ENCODE data around the gene STPG4. TPM values are rescaled to one million over a fixed set of nuclear protein-coding genes. Genes with fewer than 3 reads are reported as not detected.

Gene STPG4
- total and polyA plus RNA-seq, 7 donors, result 0.12 to 1.1 (median 0.63) TPM; not detected in 3

DNA sequence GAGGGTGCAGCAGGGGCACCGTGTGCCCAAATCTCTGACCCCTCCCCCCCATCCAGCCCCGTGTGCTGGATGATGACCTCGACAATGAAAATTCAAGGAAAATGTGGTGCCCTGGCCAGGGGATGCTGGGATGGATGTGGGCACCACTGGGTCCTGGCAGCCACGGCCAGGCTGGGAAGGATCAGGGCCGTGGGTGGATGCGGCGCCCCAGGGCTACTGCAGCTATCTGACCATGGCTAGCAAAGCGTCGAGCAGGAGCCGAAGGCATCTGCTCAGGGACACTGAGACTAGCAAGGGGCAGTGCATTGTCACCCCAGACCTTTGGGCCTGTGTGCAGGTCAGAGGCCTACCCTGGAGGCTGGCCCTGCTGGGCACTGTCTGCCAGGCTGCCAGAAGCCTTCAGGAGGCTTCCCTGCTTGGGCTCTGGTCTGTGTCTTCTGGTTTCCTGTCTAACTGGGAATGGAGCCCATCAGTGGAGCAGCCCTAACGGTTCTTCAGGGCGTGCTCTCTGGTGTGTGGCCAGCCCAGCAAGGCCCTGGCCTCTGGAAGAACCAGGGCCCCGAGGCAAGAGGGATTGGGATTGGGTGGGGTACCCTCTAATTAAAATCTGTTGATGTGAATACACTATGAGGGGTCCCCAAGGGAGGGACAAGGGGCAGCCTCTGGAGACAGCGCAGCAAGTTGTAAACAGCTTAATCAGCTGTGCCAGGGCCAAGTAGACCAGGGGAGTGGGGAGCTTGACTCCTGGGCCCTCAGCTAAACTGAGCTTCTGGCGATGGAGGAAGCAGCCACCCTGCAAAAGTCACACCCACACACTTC is 98.0 kb downstream of the STPG4 start:
- intact Hi-C loops (cut with DNase I), result loop anchor here (5.0 kb wide), 1 partner anchor 110 kb away; no protein-coding TSS in a partner anchor
- DNase-seq, result peak; percentile 86
- peaks cover 0 to 72% (median 59%) of the 10 kb centered on the region in 4 donors for H3K4me1 ChIP-seq
- peak in 1 of 4 donors; percentile 26 for TF ChIP-seq EP300 (IDR thresholded peaks at IDR 0.05)
- TF ChIP-seq POLR2A (IDR thresholded peaks at IDR 0.05), result no peak
- TF ChIP-seq POLR2AphosphoS5 (IDR thresholded peaks at IDR 0.05), result peak; percentile 13 to 78 (median 58)
- TF ChIP-seq, protein P1, sequence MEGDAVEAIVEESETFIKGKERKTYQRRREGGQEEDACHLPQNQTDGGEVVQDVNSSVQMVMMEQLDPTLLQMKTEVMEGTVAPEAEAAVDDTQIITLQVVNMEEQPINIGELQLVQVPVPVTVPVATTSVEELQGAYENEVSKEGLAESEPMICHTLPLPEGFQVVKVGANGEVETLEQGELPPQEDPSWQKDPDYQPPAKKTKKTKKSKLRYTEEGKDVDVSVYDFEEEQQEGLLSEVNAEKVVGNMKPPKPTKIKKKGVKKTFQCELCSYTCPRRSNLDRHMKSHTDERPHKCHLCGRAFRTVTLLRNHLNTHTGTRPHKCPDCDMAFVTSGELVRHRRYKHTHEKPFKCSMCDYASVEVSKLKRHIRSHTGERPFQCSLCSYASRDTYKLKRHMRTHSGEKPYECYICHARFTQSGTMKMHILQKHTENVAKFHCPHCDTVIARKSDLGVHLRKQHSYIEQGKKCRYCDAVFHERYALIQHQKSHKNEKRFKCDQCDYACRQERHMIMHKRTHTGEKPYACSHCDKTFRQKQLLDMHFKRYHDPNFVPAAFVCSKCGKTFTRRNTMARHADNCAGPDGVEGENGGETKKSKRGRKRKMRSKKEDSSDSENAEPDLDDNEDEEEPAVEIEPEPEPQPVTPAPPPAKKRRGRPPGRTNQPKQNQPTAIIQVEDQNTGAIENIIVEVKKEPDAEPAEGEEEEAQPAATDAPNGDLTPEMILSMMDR (IDR thresholded peaks at IDR 0.05), result no peak
- H3K4me3 ChIP-seq, result no peak overlapping the region
- H3K36me3 ChIP-seq, result peaks cover 0 to 16% (median 3%) of the 10 kb centered on the region in 4 donors
- H3K27me3 ChIP-seq, result no peaks in the 10 kb centered on the region
- no peaks in the 10 kb centered on the region for H3K9me3 ChIP-seq
- H3K27ac ChIP-seq, result peak overlapping the region; percentile 83 to 89 (median 84)
- 67 to 78% methylated on average over 15 of the region's 15 CpGs for WGBS, 2 donors

DNA sequence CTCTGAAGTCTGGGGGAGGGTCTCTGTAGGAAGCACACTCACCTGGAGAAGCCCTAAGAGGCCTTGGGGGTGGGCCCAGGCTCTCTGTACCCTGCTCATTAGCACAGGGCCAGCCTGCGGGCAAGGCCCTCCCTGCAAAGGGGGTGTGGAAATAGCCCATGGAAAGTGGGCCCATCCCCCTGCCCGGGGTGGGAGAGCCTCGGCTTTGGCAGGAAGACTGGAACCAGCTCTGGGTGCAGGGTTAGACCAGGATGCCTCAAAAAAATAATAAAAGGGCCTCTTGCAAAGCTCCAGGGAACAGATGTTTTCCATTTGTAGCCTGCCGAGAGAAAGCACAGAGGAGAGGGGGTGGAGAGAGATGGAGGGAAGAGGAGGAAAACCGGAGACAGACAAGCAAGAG is 98.7 kb downstream of the STPG4 start:
- no peaks in the 10 kb centered on the region for H3K27me3 ChIP-seq
- 66 to 87% methylated on average over 5 of the region's 5 CpGs for WGBS, 2 donors
- peaks cover 0 to 21% (median 8%) of the 10 kb centered on the region in 4 donors for H3K36me3 ChIP-seq
- H3K4me3 ChIP-seq, result no peak overlapping the region
- H3K27ac ChIP-seq, result peak overlapping the region; percentile 83 to 89 (median 84)
- intact Hi-C loops (cut with DNase I), result loop anchor here (5.0 kb wide), 1 partner anchor 111 kb away; no protein-coding TSS in a partner anchor
- TF ChIP-seq POLR2AphosphoS5 (IDR thresholded peaks at IDR 0.05), result peak in 2 of 4 donors; percentile 39 to 41
- no peak for TF ChIP-seq EP300 (IDR thresholded peaks at IDR 0.05)
- TF ChIP-seq, protein P1 (IDR thresholded peaks at IDR 0.05), result no peak
- no peak for TF ChIP-seq POLR2A (IDR thresholded peaks at IDR 0.05)
- H3K9me3 ChIP-seq, result no peaks in the 10 kb centered on the region
- H3K4me1 ChIP-seq, result peaks cover 0 to 69% (median 59%) of the 10 kb centered on the region in 4 donors
- DNase-seq, result no peak

DNA sequence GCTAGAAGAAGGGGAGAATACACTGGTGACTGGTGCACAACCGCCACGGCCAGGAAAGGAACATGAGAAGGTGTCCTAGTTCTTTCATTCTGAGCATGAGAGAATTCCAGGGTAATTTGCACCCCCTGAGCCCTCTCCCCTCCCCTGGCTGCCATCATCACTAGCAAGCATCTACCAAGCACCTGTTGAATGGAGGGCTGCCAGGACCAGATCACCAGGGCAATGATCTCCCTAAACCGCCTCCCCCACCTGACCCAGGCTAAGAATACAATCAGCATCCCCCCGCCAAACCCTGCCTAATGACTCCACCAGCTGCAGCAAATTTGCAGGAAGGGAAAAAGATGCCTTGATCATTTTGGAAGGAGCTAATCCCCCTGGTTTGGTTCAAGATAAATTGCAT is 100.2 kb downstream of the STPG4 start:
- intact Hi-C loops (cut with DNase I), result loop anchor here (5.0 kb wide), 1 partner anchor 112 kb away; no protein-coding TSS in a partner anchor
- 96 to 98% methylated on average over 4 of the region's 4 CpGs for WGBS, 2 donors
- peaks cover 0 to 76% (median 69%) of the 10 kb centered on the region in 4 donors for H3K4me1 ChIP-seq

GRCh38 chr2:47054036-47054555 is 101.0 kb downstream of the STPG4 start:
- Histone ChIP-seq H3K4me1 (peaks cover 0 to 71% (median 65%) of the 10 kb centered on the region in 4 donors), H3K27ac (peak overlapping the region in 3 of 4 donors; percentile 53 to 89 (median 83)), H3K9me3 (no peaks in the 10 kb centered on the region), H3K36me3 (peaks cover 0 to 20% (median 11%) of the 10 kb centered on the region in 4 donors), H3K4me3 (no peak overlapping the region), H3K27me3 (no peaks in the 10 kb centered on the region)
- DNase-seq, result no peak
- TF ChIP-seq EP300 (IDR thresholded peaks at IDR 0.05) (no peak), POLR2A (IDR thresholded peaks at IDR 0.05) (no peak), POLR2AphosphoS5 (IDR thresholded peaks at IDR 0.05) (no peak)
- TF ChIP-seq, protein P1 (IDR thresholded peaks at IDR 0.05), result no peak
- intact Hi-C loops (cut with DNase I), result no loop called here
- WGBS, 2 donors, result 82 to 91% methylated on average over 7 of the region's 7 CpGs

More for the DNA sequence above, 100.2 kb downstream of the STPG4 start:
- Histone ChIP-seq H3K4me3 (no peak overlapping the region), H3K27ac (peak overlapping the region in 3 of 4 donors; percentile 83 to 89 (median 83)), H3K36me3 (peaks cover 0 to 20% (median 8%) of the 10 kb centered on the region in 4 donors), H3K27me3 (no peaks in the 10 kb centered on the region), H3K9me3 (no peaks in the 10 kb centered on the region)
- TF ChIP-seq POLR2AphosphoS5 (IDR thresholded peaks at IDR 0.05) (no peak), EP300 (IDR thresholded peaks at IDR 0.05) (no peak), POLR2A (IDR thresholded peaks at IDR 0.05) (no peak)
- no peak for DNase-seq

DNA sequence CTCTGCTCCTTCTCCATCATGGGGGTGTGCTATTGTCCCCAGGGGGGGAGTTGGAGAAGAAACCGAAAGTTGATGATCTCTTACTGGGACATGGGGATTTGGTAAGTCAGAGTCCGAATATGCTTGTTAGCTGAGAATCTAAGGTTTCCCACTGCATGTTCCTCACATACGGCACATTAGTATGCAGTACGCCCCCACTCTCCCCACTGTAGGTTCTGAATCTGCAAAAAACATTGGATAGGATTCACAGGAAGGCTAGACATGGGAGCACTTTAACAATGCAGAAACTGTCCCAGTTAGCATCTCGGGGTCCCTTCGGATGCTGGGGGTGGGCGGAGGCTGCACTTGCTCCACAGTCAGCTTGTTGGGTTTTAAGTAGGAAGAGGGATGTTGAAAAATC is 102.3 kb downstream of the STPG4 start:
- H3K4me3 ChIP-seq, result no peak overlapping the region
- H3K36me3 ChIP-seq, result peaks cover 0 to 25% (median 11%) of the 10 kb centered on the region in 4 donors
- intact Hi-C loops (cut with DNase I), result no loop called here
- no peak for DNase-seq
- no peak for TF ChIP-seq POLR2A (IDR thresholded peaks at IDR 0.05)
- TF ChIP-seq, protein P1 (IDR thresholded peaks at IDR 0.05), result no peak
- TF ChIP-seq POLR2AphosphoS5 (IDR thresholded peaks at IDR 0.05), result no peak
- no peak for TF ChIP-seq EP300 (IDR thresholded peaks at IDR 0.05)
- no peaks in the 10 kb centered on the region for H3K27me3 ChIP-seq
- H3K9me3 ChIP-seq, result no peaks in the 10 kb centered on the region
- WGBS, 2 donors, result 87 to 95% methylated on average over 7 of the region's 7 CpGs
- peak overlapping the region in 1 of 4 donors; percentile 76 for H3K27ac ChIP-seq
- peaks cover 0 to 59% (median 53%) of the 10 kb centered on the region in 4 donors for H3K4me1 ChIP-seq

Measured in sigmoid colon (tissue), 7 donors.